ENCODE results near the gene IFITM2. TPM values are rescaled to one million over a fixed set of nuclear protein-coding genes. Genes with fewer than 3 reads are reported as not detected.
A peak's percentile ranks its signal among the peaks of the same experiment; 100 is the strongest.

IFITM2 gene
- total and polyA plus RNA-seq, 4 donors, result 8.5 to 1,441 (median 404) TPM

- H3K9ac ChIP-seq (ENCODE audit: low read depth in 1 of 2, low read length in 2 of 2), result no peak overlapping the region
- H3K9me3 ChIP-seq (ENCODE audit: control insufficient read depth in 4 of 4, low read length in 3 of 4), result no peaks in the 10 kb centered on the region
- TF ChIP-seq ATF3 (IDR thresholded peaks at IDR 0.05) (no peak), RXRA (IDR thresholded peaks at IDR 0.05) (peak in 1 of 2 donors; percentile 11), FOXA2 (IDR thresholded peaks at IDR 0.05) (no peak), GABPA (IDR thresholded peaks at IDR 0.05 in 1 of 2, conservative IDR thresholded peaks at IDR 0.05 in 1 of 2) (no peak), SP1 (IDR thresholded peaks at IDR 0.05) (peak; percentile 31), YY1 (IDR thresholded peaks at IDR 0.05) (no peak), ZBTB33 (IDR thresholded peaks at IDR 0.05) (no peak), FOXA1 (IDR thresholded peaks at IDR 0.05) (no peak), RAD21 (IDR thresholded peaks at IDR 0.05) (peak; percentile 83 to 84), JUND (IDR thresholded peaks at IDR 0.05) (no peak)
- TF ChIP-seq, protein P1, sequence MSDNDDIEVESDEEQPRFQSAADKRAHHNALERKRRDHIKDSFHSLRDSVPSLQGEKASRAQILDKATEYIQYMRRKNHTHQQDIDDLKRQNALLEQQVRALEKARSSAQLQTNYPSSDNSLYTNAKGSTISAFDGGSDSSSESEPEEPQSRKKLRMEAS (IDR thresholded peaks at IDR 0.05), result no peak
- TF ChIP-seq, protein P2, sequence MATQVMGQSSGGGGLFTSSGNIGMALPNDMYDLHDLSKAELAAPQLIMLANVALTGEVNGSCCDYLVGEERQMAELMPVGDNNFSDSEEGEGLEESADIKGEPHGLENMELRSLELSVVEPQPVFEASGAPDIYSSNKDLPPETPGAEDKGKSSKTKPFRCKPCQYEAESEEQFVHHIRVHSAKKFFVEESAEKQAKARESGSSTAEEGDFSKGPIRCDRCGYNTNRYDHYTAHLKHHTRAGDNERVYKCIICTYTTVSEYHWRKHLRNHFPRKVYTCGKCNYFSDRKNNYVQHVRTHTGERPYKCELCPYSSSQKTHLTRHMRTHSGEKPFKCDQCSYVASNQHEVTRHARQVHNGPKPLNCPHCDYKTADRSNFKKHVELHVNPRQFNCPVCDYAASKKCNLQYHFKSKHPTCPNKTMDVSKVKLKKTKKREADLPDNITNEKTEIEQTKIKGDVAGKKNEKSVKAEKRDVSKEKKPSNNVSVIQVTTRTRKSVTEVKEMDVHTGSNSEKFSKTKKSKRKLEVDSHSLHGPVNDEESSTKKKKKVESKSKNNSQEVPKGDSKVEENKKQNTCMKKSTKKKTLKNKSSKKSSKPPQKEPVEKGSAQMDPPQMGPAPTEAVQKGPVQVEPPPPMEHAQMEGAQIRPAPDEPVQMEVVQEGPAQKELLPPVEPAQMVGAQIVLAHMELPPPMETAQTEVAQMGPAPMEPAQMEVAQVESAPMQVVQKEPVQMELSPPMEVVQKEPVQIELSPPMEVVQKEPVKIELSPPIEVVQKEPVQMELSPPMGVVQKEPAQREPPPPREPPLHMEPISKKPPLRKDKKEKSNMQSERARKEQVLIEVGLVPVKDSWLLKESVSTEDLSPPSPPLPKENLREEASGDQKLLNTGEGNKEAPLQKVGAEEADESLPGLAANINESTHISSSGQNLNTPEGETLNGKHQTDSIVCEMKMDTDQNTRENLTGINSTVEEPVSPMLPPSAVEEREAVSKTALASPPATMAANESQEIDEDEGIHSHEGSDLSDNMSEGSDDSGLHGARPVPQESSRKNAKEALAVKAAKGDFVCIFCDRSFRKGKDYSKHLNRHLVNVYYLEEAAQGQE (IDR thresholded peaks at IDR 0.05), result no peak
- TF ChIP-seq, protein P3, sequence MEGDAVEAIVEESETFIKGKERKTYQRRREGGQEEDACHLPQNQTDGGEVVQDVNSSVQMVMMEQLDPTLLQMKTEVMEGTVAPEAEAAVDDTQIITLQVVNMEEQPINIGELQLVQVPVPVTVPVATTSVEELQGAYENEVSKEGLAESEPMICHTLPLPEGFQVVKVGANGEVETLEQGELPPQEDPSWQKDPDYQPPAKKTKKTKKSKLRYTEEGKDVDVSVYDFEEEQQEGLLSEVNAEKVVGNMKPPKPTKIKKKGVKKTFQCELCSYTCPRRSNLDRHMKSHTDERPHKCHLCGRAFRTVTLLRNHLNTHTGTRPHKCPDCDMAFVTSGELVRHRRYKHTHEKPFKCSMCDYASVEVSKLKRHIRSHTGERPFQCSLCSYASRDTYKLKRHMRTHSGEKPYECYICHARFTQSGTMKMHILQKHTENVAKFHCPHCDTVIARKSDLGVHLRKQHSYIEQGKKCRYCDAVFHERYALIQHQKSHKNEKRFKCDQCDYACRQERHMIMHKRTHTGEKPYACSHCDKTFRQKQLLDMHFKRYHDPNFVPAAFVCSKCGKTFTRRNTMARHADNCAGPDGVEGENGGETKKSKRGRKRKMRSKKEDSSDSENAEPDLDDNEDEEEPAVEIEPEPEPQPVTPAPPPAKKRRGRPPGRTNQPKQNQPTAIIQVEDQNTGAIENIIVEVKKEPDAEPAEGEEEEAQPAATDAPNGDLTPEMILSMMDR (IDR thresholded peaks at IDR 0.05; ENCODE audit: low read depth, low read length, missing input control), result peak; percentile 84
- no peaks in the 10 kb centered on the region for H3K27me3 ChIP-seq (ENCODE audit: control insufficient read depth in 4 of 4, insufficient read depth in 4 of 4, low read length in 3 of 4)
- H3K27ac ChIP-seq (ENCODE audit: low read depth in 1 of 2, low read length in 2 of 2), result no peak overlapping the region
- no peak overlapping the region for H3K4me3 ChIP-seq (ENCODE audit: low read depth in 1 of 3, low read length in 3 of 3)
- H3K36me3 ChIP-seq (ENCODE audit: control insufficient read depth in 4 of 4, insufficient read depth in 3 of 4, low read depth in 1 of 4, low read length in 3 of 4), result no peaks in the 10 kb centered on the region
- WGBS, result 33% methylated on average over 19 of the region's 19 CpGs
- no peak for DNase-seq (ENCODE audit: low spot score)
- H3K4me1 ChIP-seq (ENCODE audit: control insufficient read depth in 4 of 4, insufficient read depth in 4 of 4, low read length in 3 of 4), result peaks cover 3 to 15% (median 9%) of the 10 kb centered on the region in 4 donors
These were observed 2.4 kb upstream of the IFITM2 start for GRCh38 chr11:304915-305843.

DNA sequence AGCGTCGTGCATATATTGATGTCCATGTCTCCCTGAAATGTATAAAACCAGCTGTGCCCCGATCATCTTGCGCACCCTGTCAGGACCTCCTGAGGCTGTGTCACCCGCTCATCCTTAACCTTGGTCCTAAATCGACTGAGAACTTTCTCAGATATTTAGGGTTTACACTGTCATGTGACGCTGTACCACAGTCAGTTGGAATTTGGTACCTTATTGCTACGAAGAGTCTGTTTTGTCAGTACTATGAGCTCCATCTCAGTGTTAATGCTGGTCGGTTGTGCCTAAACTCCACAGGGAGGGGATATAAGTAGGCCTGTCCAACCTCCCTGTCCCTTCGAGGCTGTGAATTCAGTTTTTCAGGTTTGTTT, 1.8 kb upstream of the IFITM2 start:
- Histone ChIP-seq H3K27me3 (ENCODE audit: control insufficient read depth in 4 of 4, insufficient read depth in 4 of 4, low read length in 3 of 4) (no peaks in the 10 kb centered on the region), H3K27ac (ENCODE audit: low read depth in 1 of 2, low read length in 2 of 2) (no peak overlapping the region), H3K4me3 (ENCODE audit: low read depth in 1 of 3, low read length in 3 of 3) (no peak overlapping the region), H3K9me3 (ENCODE audit: control insufficient read depth in 4 of 4, low read length in 3 of 4) (no peaks in the 10 kb centered on the region), H3K4me1 (ENCODE audit: control insufficient read depth in 4 of 4, insufficient read depth in 4 of 4, low read length in 3 of 4) (peaks cover 3 to 15% (median 9%) of the 10 kb centered on the region in 4 donors), H3K36me3 (ENCODE audit: control insufficient read depth in 4 of 4, insufficient read depth in 3 of 4, low read depth in 1 of 4, low read length in 3 of 4) (no peaks in the 10 kb centered on the region), H3K9ac (ENCODE audit: low read depth in 1 of 2, low read length in 2 of 2) (no peak overlapping the region)
- DNase-seq (ENCODE audit: low spot score), result no peak
- 92% methylated on average over 10 of the region's 10 CpGs for WGBS
- TF ChIP-seq HNF4G (IDR thresholded peaks at IDR 0.05) (no peak), ZBTB33 (IDR thresholded peaks at IDR 0.05) (no peak), HNF4A (conservative IDR thresholded peaks at IDR 0.05) (no peak), RAD21 (IDR thresholded peaks at IDR 0.05) (no peak), ATF3 (IDR thresholded peaks at IDR 0.05) (no peak), GABPA (IDR thresholded peaks at IDR 0.05 in 1 of 2, conservative IDR thresholded peaks at IDR 0.05 in 1 of 2) (no peak)
- TF ChIP-seq, protein P3 (IDR thresholded peaks at IDR 0.05; ENCODE audit: low read depth, low read length, missing input control), result no peak

Data from liver (tissue), 9 donors.